Pancreas (tissue), 10 donors: ENCODE results near the gene PLCG2. TPM values are rescaled to one million over a fixed set of nuclear protein-coding genes. Genes with fewer than 3 reads are reported as not detected.

Experiments
- ATAC-seq, 4 donors: fragments of 200-7000 bp; cut with Tn5 transposase; one replicate each; pipeline versions ENCODE4 v1.8.0 to v1.9.1; 2020; ENCODE audit warnings: mild to moderate bottlenecking in 4 of 4, moderate library complexity in 4 of 4
- DNase-seq, 6 donors: peaks; one replicate each; pipeline ENCODE4 v3.0.0-alpha.2; 2020
- FAIRE-seq: peaks from 2 replicates; lab custom pipeline; 2012; peaks lifted over from hg19 to GRCh38; lab: Jason Lieb, UNC
- H3K27ac ChIP-seq, 4 donors: fragments of 200-600 bp; sonication (generic); 1 replicate in 3 of 4; 2 replicates in 1 of 4; pipeline versions ENCODE4 v1.5.0 to v1.8.0; 2020
- H3K27me3 ChIP-seq, 4 donors: fragments of 200-600 bp; one replicate each; pipeline ENCODE4 v1.8.0; 2021
- H3K36me3 ChIP-seq, 3 donors: fragments of 200-600 bp; sonication (generic) in 1 of 3; one replicate each; pipeline versions ENCODE4 v1.5.0 to v1.8.0; 2020 to 2021
- H3K4me1 ChIP-seq, 3 donors: fragments of 200-600 bp; one replicate each; pipeline ENCODE4 v1.8.0; 2021
- H3K4me3 ChIP-seq, 4 donors: fragments of 200-600 bp; sonication (generic) in 2 of 4; one replicate each; pipeline versions ENCODE4 v1.5.0 to v1.8.0; 2020 to 2021
- H3K9me3 ChIP-seq, 4 donors: fragments of 200-600 bp; one replicate each; pipeline ENCODE4 v1.8.0; 2021
- CTCF ChIP-seq, 4 donors: fragments of 200-600 bp; sonication (generic) in 3 of 4; IDR thresholded peaks; one replicate each; pipeline versions ENCODE4 v1.5.0 to v1.8.0; 2021; ENCODE audit warnings: antibody characterized with exemption in 4 of 4
- WGBS, 2 donors: extraction: QIAGEN DNeasy Blood & Tissue Kit; methylation state at CpG; one replicate each; pipeline ENCODE4 v1.1.7; 2013; 5-methylcytosine and 5-hydroxymethylcytosine counted together
- intact Hi-C, 3 donors: fragments of 100-400 bp; cut with DNase I; formaldehyde crosslinking; loops; one replicate each; pipeline versions ENCODE4 v1.11.1 to v1.14.2; 2022
- polyA plus RNA-seq, 2 donors: library from polyadenylated mRNA; stranded (reverse); fragments of 200-250 nt; gene quantifications; one replicate each; pipeline ENCODE4 v1.2.3, GENCODE V29; 2013
- total RNA-seq, 6 donors: library from RNA; stranded (reverse); fragmentation: NEBNext Ultra II Directional in 4 of 6; extraction: Animal tissue kit (Norgen Biotek cat#: 25700) in 4 of 6; gene quantifications; one replicate each; pipeline versions ENCODE4 v1.2.1 to v1.2.4, GENCODE V29; 2021 to 2023
- donor health status: healthy with polysubstance abuse.
- donor health status: DM: no; HTN: no; CAD: no; lungs with moderate emphysema.
- donor health status: DM: no; HTN: no; CAD: no.
- donor health status: control.
- donor health status: control.
- donor health status: Bipolar disorder and iron deficiency.
- donor health status: DM: yes; HTN: yes; CAD: no.
- donor health status: DM: no; HTN: no; CAD: no.
- donor health status: DM: no; HTN: no; CAD: no.
- donor health status: DM: yes; HTN: yes; CAD: no.

Gene PLCG2
- total and polyA plus RNA-seq, 8 donors, result 3.7 to 23.6 (median 8.0) TPM

GRCh38 chr16:81951564-81951963 lies 172.5 kb downstream of the PLCG2 start:
- ATAC-seq (no peak), DNase-seq (no peak), FAIRE-seq (no peak)
- Histone ChIP-seq H3K27me3 (no peaks in the 10 kb centered on the region), H3K4me1 (no peaks in the 10 kb centered on the region), H3K4me3 (no peak overlapping the region), H3K9me3 (no peaks in the 10 kb centered on the region), H3K27ac (no peak overlapping the region), H3K36me3 (peaks cover 0 to 3% (median 0%) of the 10 kb centered on the region in 3 donors)
- TF ChIP-seq CTCF (IDR thresholded peaks at IDR 0.05), result no peak
- WGBS, 2 donors, result 45 to 71% methylated on average over 2 of the region's 2 CpGs
- intact Hi-C loops, result no loop called here

- no peaks in the 10 kb centered on the region for H3K27me3 ChIP-seq
- ATAC-seq (no peak), DNase-seq (no peak), FAIRE-seq (no peak)
- no peak overlapping the region for H3K4me3 ChIP-seq
- no peak overlapping the region for H3K27ac ChIP-seq
- no peaks in the 10 kb centered on the region for H3K9me3 ChIP-seq
- H3K36me3 ChIP-seq, result no peaks in the 10 kb centered on the region
- H3K4me1 ChIP-seq, result no peaks in the 10 kb centered on the region
- intact Hi-C loops, result no loop called here
- TF ChIP-seq CTCF (IDR thresholded peaks at IDR 0.05), result no peak
- WGBS, 2 donors, result 73 to 82% methylated on average over 9 of the region's 9 CpGs
These were observed 177.3 kb downstream of the PLCG2 start for GRCh38 chr16:81956213-81956948.

- intact Hi-C loops, result no loop called here
- no peaks in the 10 kb centered on the region for H3K9me3 ChIP-seq
- no peak for ATAC-seq
These were observed 185.7 kb downstream of the PLCG2 start for GRCh38 chr16:81964808-81965207.

GRCh38 chr16:81967358-81967757 lies 188.3 kb downstream of the PLCG2 start:
- no peak overlapping the region for H3K27ac ChIP-seq
- H3K9me3 ChIP-seq, result no peaks in the 10 kb centered on the region
- no peak for DNase-seq
- ATAC-seq, result no peak
- H3K4me3 ChIP-seq, result no peak overlapping the region
- H3K27me3 ChIP-seq, result no peaks in the 10 kb centered on the region
- no peak for TF ChIP-seq CTCF (IDR thresholded peaks at IDR 0.05)
- no peaks in the 10 kb centered on the region for H3K36me3 ChIP-seq
- no peaks in the 10 kb centered on the region for H3K4me1 ChIP-seq
- WGBS, 2 donors, result 62 to 73% methylated on average over 5 of the region's 5 CpGs
- no peak for FAIRE-seq
- intact Hi-C loops, result no loop called here

More at GRCh38 chr16:81964808-81965207, 185.7 kb downstream of the PLCG2 start:
- Histone ChIP-seq H3K27me3 (no peaks in the 10 kb centered on the region), H3K4me3 (no peak overlapping the region), H3K4me1 (no peaks in the 10 kb centered on the region), H3K27ac (no peak overlapping the region), H3K36me3 (no peaks in the 10 kb centered on the region)
- TF ChIP-seq CTCF (IDR thresholded peaks at IDR 0.05), result no peak
- FAIRE-seq, result no peak
- no peak for DNase-seq
- 83 to 88% methylated on average over 6 of the region's 6 CpGs for WGBS, 2 donors

- 97% methylated on average over 1 of the region's 1 CpG for WGBS, 2 donors
- H3K27ac ChIP-seq, result no peak overlapping the region
- no peaks in the 10 kb centered on the region for H3K27me3 ChIP-seq
- H3K36me3 ChIP-seq, result no peaks in the 10 kb centered on the region
- H3K9me3 ChIP-seq, result no peaks in the 10 kb centered on the region
- no peaks in the 10 kb centered on the region for H3K4me1 ChIP-seq
- no peak for FAIRE-seq
- ATAC-seq, result no peak
- TF ChIP-seq CTCF (IDR thresholded peaks at IDR 0.05), result no peak
- no peak for DNase-seq
- intact Hi-C loops, result no loop called here
- H3K4me3 ChIP-seq, result no peak overlapping the region
These were observed 192.8 kb downstream of the PLCG2 start for GRCh38 chr16:81971853-81972252.
